PFSK-1 (cell line): ENCODE data around the gene ATP13A3.

Source experiments
- FOXP2 ChIP-seq: optimal IDR thresholded peaks from 2 replicates; pipeline ENCODE3; 2011; ENCODE audit warnings: borderline replicate concordance, control low read depth, inconsistent platforms; ENCODE audit not compliant: insufficient read depth; ENCODE audit errors: extremely low read length, extremely low read depth
- POLR2AphosphoS5 ChIP-seq: IDR thresholded peaks from 2 replicates; pipeline ENCODE4 v1.6.1; 2012; ENCODE audit warnings: low read depth, mild to moderate bottlenecking, control low read depth, low read length, moderate library complexity
- TAF1 ChIP-seq: IDR thresholded peaks from 2 replicates; pipeline ENCODE4 v1.6.1; 2012; ENCODE audit warnings: low read length, control low read depth, borderline replicate concordance; ENCODE audit not compliant: insufficient read depth
- TF ChIP-seq, protein P1 (sequence below), 2 experiments: IDR thresholded peaks; 2 replicates each; pipeline versions ENCODE4 v1.6.1 to v1.8.0; 2011 to 2012; ENCODE audit warnings: low read depth in 2 of 2, low read length in 2 of 2, control low read depth in 1 of 2, inconsistent platforms in 1 of 2, mild to moderate bottlenecking in 1 of 2, moderate library complexity in 1 of 2; ENCODE audit not compliant: insufficient read depth in 1 of 2

DNA sequence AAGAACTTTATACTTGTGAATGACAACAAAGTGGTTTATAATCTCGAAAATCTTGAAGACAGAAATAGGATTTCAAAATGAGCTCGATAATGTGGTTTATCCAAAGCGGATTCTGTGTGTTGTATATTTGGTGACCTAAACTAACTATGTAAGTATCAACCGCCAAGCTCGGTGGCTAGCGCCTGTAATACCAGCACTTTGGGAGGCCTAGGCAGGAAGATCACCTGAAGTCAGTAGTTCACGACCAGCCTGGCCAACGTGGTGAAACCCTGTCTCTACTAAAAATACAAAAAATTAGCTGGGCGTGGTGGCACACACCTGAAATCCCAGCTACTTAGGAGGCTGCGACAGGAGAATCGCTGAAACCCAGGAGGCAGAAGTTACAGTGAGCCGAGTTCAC lies 2.2 kb downstream of the ATP13A3 start:
- no peak for TF ChIP-seq POLR2AphosphoS5
- TF ChIP-seq, protein P1, sequence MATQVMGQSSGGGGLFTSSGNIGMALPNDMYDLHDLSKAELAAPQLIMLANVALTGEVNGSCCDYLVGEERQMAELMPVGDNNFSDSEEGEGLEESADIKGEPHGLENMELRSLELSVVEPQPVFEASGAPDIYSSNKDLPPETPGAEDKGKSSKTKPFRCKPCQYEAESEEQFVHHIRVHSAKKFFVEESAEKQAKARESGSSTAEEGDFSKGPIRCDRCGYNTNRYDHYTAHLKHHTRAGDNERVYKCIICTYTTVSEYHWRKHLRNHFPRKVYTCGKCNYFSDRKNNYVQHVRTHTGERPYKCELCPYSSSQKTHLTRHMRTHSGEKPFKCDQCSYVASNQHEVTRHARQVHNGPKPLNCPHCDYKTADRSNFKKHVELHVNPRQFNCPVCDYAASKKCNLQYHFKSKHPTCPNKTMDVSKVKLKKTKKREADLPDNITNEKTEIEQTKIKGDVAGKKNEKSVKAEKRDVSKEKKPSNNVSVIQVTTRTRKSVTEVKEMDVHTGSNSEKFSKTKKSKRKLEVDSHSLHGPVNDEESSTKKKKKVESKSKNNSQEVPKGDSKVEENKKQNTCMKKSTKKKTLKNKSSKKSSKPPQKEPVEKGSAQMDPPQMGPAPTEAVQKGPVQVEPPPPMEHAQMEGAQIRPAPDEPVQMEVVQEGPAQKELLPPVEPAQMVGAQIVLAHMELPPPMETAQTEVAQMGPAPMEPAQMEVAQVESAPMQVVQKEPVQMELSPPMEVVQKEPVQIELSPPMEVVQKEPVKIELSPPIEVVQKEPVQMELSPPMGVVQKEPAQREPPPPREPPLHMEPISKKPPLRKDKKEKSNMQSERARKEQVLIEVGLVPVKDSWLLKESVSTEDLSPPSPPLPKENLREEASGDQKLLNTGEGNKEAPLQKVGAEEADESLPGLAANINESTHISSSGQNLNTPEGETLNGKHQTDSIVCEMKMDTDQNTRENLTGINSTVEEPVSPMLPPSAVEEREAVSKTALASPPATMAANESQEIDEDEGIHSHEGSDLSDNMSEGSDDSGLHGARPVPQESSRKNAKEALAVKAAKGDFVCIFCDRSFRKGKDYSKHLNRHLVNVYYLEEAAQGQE (IDR thresholded peaks at IDR 0.05; ENCODE audit: insufficient read depth in 1 of 2, low read depth in 2 of 2, low read length in 2 of 2), result no peak
- TF ChIP-seq TAF1, result no peak
- no peak for TF ChIP-seq FOXP2
